Activated naive CD4-positive, alpha-beta T cell treated with anti-CD3 and anti-CD28 coated beads for 36 hours (primary cell): ENCODE data around the gene PEAR1. TPM values are rescaled to one million over a fixed set of nuclear protein-coding genes. Genes with fewer than 3 reads are reported as not detected.

Experiments
- CTCF ChIA-PET: fragments of 350-600 bp; sonication (Branson Sonifier 250); formaldehyde crosslinking; loops from one replicate; lab custom pipeline; 2021; ENCODE audit warnings: antibody characterized with exemption; lab: Charles Lee
- DNase-seq: peaks from one replicate; pipeline ENCODE4 v3.0.0-alpha.2; 2020
- H3K27ac Mint-ChIP-seq: one replicate; pipeline ENCODE4 v1.8.0; 2021; ENCODE audit warnings: mild to moderate bottlenecking, mixed read lengths
- H3K27me3 Mint-ChIP-seq: one replicate; pipeline ENCODE4 v1.8.0; 2021; ENCODE audit warnings: low read depth, mixed read lengths
- H3K36me3 Mint-ChIP-seq: one replicate; pipeline ENCODE4 v1.8.0; 2021; ENCODE audit warnings: low read depth, mixed read lengths
- H3K4me1 Mint-ChIP-seq: one replicate; pipeline ENCODE4 v1.8.0; 2021; ENCODE audit warnings: low read depth, mixed read lengths
- H3K4me3 Mint-ChIP-seq: one replicate; pipeline ENCODE4 v1.8.0; 2021; ENCODE audit warnings: mild to moderate bottlenecking, moderate library complexity, mixed read lengths
- H3K9me3 Mint-ChIP-seq: one replicate; pipeline ENCODE4 v1.8.0; 2021; ENCODE audit warnings: mixed read lengths
- intact Hi-C: fragments of 100-400 bp; cut with micrococcal nuclease; formaldehyde crosslinking; loops from one replicate; pipeline ENCODE4 v1.15.1; 2023
- total RNA-seq, 2 experiments: library from RNA; stranded (reverse); gene quantifications; one replicate each; pipeline ENCODE4 v1.2.3, GENCODE V29; 2021

Gene PEAR1
- total RNA-seq, 2 experiments from 2014 or later, result not detected

DNA sequence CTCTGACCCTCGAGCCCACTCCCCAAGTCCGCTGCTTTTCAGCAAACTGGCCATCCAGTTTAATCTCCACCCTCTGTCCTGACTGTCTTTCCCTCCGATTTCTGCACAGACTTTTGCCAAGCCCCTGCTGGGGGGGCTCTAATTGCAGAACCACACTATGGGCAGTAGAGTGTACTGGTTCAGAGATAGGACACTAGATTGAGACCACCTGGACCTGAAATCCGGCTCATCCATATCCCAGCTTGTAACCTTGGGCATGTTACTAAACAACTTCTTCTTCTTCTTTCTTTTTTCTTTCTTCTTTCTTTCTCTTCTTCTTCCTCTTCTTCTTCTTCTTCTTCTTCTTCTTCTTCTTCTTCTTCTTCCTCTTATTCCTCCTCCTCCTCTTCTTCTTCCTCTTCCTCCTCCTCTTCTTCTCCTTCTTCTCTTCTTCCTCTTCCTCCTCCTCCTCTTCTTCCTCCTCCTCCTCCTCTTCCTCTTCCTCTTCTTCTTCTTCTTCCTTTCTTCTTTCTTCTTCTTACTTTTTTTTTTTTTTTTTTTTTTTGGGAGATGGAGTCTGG is 34.6 kb downstream of the PEAR1 start:
- H3K4me1 Mint-ChIP-seq, result peaks cover 14% of the 10 kb centered on the region
- CTCF ChIA-PET, result interaction anchor here (0.7 to 6.9 kb wide), 15 partner anchors 8 to 301 kb away, joined by 3 to 79 read pairs (median 5); partner anchors contain the start of genes NTRK1 and PEAR1
- no peaks in the 10 kb centered on the region for H3K9me3 Mint-ChIP-seq
- H3K27ac Mint-ChIP-seq, result no peak overlapping the region
- no peak for DNase-seq
- H3K4me3 Mint-ChIP-seq, result no peak overlapping the region
- H3K27me3 Mint-ChIP-seq, result peaks cover 71% of the 10 kb centered on the region
- no peaks in the 10 kb centered on the region for H3K36me3 Mint-ChIP-seq
- intact Hi-C loops, result no loop called here

DNA sequence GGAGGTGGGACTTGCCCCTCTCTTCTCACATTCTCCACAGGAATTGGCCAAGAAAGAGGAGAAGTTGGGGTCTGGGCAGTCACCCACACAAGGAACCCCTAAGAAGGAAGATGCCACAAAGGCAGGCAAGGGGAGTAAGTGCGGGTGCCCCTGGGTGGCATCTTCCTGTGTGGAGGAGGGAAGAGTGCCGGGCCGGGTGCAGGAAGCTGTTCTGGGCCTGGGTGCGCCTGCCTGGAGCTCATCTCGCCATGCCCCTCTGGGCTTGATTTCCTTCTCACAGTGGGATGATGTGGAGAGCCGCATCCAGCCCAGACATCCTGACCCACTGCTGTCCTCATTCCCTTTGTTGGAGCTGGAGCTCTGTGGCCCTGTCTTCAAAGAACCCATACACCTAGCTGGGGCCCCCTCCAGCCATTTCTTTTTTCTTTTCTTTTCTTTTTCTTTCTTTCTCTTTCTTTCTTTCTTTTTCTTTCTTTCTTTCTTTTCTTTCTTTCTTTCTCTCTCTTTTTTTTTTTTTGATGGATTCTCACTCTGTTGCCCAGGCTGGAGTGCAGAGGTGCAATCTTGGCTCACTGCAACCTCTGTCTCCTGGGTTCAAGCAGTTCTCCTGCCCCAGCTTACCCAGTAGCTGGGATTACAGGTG is 36.2 kb downstream of the PEAR1 start:
- intact Hi-C loops, result no loop called here

DNA sequence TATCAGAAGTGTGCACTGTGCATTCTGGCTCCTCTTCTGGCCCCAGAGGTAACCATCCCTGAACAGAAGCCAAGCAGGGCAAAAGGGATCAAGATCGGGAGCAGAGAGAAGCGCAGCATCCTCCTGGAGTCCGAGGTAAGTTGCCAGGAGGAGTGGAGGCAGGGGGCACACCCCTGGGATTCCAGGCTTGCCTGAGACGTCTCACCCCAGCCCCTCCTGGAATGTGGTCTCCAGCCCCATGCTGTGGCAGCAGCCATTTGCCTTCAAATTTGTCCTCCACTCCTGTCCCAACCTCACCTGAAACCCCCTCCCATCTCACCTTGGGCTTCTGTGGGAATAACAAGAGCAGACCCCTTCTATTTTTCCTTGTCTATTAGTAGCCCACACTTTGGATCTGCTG is 37.0 kb downstream of the PEAR1 start:
- no peaks in the 10 kb centered on the region for H3K36me3 Mint-ChIP-seq
- peaks cover 53% of the 10 kb centered on the region for H3K27me3 Mint-ChIP-seq
- H3K9me3 Mint-ChIP-seq, result no peaks in the 10 kb centered on the region
- no peak overlapping the region for H3K4me3 Mint-ChIP-seq
- DNase-seq, result no peak
- CTCF ChIA-PET, result interaction anchor here (6.9 kb wide), 1 partner anchor 38 kb away, joined by 79 read pairs; the partner anchor contains the start of gene PEAR1
- H3K4me1 Mint-ChIP-seq, result peaks cover 10% of the 10 kb centered on the region
- H3K27ac Mint-ChIP-seq, result no peak overlapping the region
- intact Hi-C loops, result no loop called here

More for the DNA sequence above, 36.2 kb downstream of the PEAR1 start:
- DNase-seq, result no peak
- H3K27me3 Mint-ChIP-seq, result peaks cover 60% of the 10 kb centered on the region
- CTCF ChIA-PET, result interaction anchor here (0.8 to 6.9 kb wide), 3 partner anchors 31 to 70 kb away, joined by 3 to 79 read pairs (median 9); partner anchors contain the start of genes NTRK1 and PEAR1
- H3K9me3 Mint-ChIP-seq, result no peaks in the 10 kb centered on the region
- no peak overlapping the region for H3K4me3 Mint-ChIP-seq
- no peak overlapping the region for H3K27ac Mint-ChIP-seq
- H3K36me3 Mint-ChIP-seq, result no peaks in the 10 kb centered on the region
- peaks cover 10% of the 10 kb centered on the region for H3K4me1 Mint-ChIP-seq

DNA sequence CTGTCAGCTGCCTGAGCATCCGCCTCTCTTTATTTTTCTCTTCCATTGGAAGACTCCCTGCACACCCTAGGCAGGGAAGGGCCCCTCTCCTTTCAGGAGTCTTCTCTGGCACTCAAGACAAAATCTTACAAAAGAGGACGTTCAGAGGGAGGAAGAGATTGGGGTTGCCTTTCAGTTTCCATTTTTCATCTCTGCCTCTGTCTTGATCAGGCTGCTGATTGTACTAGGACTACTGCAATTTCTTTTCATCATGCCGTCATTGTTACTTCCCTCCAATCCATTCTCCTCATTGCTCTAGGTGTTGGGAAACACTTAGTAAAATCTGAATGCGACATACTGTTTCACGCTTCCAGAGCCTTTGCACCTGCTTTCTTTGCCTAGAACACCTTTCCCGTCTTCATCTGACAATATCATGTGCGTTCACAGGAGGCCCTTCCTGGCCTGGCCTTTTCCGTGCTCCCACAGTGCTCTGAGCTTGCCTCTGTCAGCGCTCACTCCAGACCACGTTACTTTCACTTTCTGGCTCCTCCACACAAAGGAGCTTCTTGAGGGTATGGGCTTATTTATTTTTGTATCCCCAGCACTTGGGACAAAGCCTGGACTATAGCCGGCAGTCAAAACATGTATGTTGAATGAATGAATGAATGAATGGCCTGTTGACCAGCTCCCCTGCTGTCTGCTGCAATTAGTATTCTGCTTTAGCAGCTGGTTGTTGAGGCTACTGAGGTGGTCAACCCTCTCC is 37.9 kb downstream of the PEAR1 start:
- Mint-ChIP-seq H3K4me1 (peaks cover 10% of the 10 kb centered on the region), H3K36me3 (no peaks in the 10 kb centered on the region), H3K27ac (no peak overlapping the region), H3K9me3 (no peaks in the 10 kb centered on the region), H3K27me3 (peaks cover 44% of the 10 kb centered on the region), H3K4me3 (no peak overlapping the region)
- CTCF ChIA-PET, result interaction anchor here (1.0 to 3.1 kb wide), 4 partner anchors 18 to 123 kb away, joined by 4 to 15 read pairs (median 4); no protein-coding TSS in a partner anchor
- intact Hi-C loops, result no loop called here
- no peak for DNase-seq

DNA sequence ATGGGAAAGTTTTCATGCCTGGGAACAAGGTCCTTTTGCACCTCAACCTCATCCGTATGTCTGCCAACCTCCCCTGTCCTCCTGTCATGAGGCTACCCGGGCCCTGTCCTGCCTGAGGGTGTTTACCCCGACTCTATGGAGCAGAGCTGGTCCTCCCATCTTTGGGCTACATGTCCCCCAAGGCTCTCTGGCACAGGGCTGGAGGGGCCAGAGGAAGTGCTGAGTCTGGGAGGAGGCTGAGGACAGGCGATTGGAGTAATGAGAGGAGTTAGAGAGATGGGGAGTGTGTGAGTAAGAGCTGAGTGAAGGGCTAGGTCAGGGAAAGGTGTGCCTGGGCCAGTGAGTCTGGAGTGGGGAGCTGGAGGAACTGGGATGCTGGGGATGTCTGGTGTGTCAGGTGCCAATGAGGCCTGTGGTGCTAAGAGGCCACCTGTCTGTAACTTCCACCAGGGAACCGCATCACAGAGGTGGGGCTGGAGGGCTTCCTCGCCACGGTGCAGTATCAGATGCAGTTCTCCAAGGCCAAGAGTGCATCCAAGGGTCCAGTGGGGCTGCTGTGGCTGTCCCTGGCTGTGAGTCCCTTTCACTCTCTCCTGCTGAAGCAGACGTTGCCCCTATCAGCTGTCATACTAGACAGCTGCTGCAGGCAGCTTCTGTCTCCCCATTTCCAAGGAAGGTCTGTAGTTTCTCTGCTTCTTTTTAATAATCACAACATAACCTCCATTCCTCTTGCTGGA is 38.6 kb downstream of the PEAR1 start:
- Mint-ChIP-seq H3K4me1 (peaks cover 6% of the 10 kb centered on the region), H3K27ac (no peak overlapping the region), H3K36me3 (no peaks in the 10 kb centered on the region), H3K4me3 (no peak overlapping the region), H3K9me3 (no peaks in the 10 kb centered on the region), H3K27me3 (peaks cover 36% of the 10 kb centered on the region)
- intact Hi-C loops, result no loop called here
- DNase-seq, result no peak
- CTCF ChIA-PET, result interaction anchor here (1.0 to 3.1 kb wide), 4 partner anchors 18 to 122 kb away, joined by 4 to 15 read pairs (median 4); no protein-coding TSS in a partner anchor

DNA sequence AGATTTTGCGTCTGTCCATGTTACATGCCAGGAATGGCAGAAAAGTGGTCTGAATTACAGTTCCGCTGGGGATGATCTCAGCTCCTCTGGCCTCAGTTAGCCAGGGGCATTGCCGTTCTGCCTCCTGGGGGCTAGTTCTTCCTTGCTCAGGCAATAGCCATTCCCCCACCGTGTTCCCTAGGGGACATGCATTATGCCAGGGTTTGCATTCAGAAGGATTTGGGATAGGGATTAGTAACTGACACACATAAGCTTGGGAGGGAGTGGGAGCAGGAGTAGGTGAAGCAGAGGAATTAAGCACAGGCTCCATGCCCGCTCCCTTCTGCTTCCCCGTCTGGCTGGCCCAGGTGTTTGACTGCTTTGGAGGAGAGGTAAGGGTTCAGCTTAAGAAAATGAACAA is 39.6 kb downstream of the PEAR1 start:
- Mint-ChIP-seq H3K27ac (no peak overlapping the region), H3K36me3 (no peaks in the 10 kb centered on the region), H3K27me3 (peaks cover 29% of the 10 kb centered on the region), H3K9me3 (no peaks in the 10 kb centered on the region), H3K4me3 (no peak overlapping the region), H3K4me1 (no peaks in the 10 kb centered on the region)
- CTCF ChIA-PET, result interaction anchor here (3.1 kb wide), 1 partner anchor 21 kb away, joined by 15 read pairs; no protein-coding TSS in a partner anchor
- no peak for DNase-seq
- intact Hi-C loops, result no loop called here

DNA sequence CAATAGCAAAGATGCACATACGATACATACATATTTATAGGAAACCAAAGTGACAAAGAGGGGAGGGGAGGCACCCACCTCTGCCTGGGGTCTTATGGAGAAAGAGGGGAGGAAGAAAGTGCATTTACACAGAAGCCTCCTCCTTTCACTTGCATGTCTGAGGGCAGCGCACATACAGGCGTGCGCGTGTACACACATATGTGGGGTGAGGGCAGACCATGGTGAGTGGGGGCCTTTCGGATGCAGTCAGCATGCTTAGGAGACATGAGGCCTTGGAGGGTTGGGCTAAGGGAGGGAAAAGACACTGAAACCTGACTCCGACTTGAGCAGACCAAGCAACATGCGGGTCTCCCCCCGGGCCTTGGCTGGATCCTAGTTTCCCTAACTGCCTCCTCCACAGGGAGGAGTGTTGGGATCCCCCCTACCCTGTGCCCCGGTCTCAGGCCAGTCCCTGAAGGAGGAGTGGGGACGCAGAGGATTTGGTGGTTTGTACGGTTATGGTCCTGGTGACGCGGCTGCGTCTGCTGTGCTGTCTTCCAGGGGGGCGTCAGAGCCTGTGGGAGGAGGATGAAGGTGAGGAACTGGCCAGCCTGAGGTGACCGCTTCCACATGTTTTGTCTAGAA is 42.1 kb downstream of the PEAR1 start:
- Mint-ChIP-seq H3K27ac (no peak overlapping the region), H3K9me3 (no peaks in the 10 kb centered on the region)
- CTCF ChIA-PET, result interaction anchor here (1.5 kb wide), 1 partner anchor 97 kb away, joined by 4 read pairs; no protein-coding TSS in a partner anchor

DNA sequence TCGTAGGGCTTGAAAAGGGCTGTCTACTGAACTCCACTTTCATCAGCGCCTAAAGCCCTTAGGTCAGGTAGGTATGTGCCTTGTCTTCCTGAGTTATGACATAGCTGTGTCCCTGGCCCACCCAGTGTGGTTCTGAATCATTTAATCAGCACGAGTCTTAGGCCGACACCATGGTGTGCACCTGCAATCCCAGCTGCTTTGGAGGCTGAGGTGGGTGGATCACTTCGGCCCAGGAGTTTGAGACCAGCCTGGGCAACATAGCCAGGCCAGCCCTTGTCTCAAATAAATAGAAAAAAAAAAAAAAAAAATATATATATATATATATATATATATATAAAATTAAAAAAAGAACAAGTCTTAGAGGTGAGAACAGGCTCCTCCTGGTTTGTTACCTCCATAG is 42.7 kb downstream of the PEAR1 start:
- H3K27ac Mint-ChIP-seq, result no peak overlapping the region
- intact Hi-C loops, result no loop called here
- H3K36me3 Mint-ChIP-seq, result peaks cover 4% of the 10 kb centered on the region
- CTCF ChIA-PET, result interaction anchor here (1.5 to 1.6 kb wide), 4 partner anchors 8 to 97 kb away, joined by 3 to 4 read pairs (median 4); no protein-coding TSS in a partner anchor
- DNase-seq, result no peak
- no peak overlapping the region for H3K4me3 Mint-ChIP-seq
- peaks cover 6% of the 10 kb centered on the region for H3K27me3 Mint-ChIP-seq
- H3K4me1 Mint-ChIP-seq, result no peaks in the 10 kb centered on the region
- no peaks in the 10 kb centered on the region for H3K9me3 Mint-ChIP-seq

More for the DNA sequence above, 42.1 kb downstream of the PEAR1 start:
- Mint-ChIP-seq H3K4me3 (no peak overlapping the region), H3K4me1 (no peaks in the 10 kb centered on the region), H3K36me3 (peaks cover 4% of the 10 kb centered on the region), H3K27me3 (peaks cover 12% of the 10 kb centered on the region)
- intact Hi-C loops, result no loop called here
- DNase-seq, result no peak

DNA sequence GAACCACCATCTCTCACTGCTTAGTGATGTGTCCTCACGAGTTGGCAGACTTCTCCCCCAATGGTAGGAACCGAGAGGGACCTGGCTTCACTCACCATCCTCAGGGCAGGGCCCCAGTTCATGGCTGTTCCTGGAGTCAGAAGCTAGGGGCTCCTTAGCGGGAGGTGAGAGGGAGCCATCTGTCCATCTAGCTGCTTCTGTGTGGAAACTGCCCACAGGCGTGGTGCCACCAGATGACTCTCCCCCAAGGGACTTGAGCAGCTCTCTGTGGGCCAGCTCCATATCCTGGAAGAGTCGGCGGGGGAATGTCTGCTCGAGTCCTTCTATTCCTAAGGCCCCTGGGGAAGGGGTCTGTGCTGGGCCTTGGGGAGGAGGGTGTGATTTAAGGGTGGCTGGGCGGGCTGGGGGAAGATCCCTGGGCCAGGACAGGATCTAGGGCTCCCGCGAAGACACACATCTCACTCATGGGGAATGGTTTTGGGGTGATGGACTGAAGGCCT is 43.3 kb downstream of the PEAR1 start:
- Mint-ChIP-seq H3K27ac (no peak overlapping the region), H3K4me1 (no peaks in the 10 kb centered on the region), H3K9me3 (no peaks in the 10 kb centered on the region), H3K27me3 (peaks cover 2% of the 10 kb centered on the region), H3K36me3 (peaks cover 4% of the 10 kb centered on the region), H3K4me3 (no peak overlapping the region)
- CTCF ChIA-PET, result interaction anchor here (0.5 to 1.6 kb wide), 5 partner anchors 9 to 309 kb away, joined by 3 to 5 read pairs (median 4); no protein-coding TSS in a partner anchor
- intact Hi-C loops, result no loop called here
- DNase-seq, result no peak

DNA sequence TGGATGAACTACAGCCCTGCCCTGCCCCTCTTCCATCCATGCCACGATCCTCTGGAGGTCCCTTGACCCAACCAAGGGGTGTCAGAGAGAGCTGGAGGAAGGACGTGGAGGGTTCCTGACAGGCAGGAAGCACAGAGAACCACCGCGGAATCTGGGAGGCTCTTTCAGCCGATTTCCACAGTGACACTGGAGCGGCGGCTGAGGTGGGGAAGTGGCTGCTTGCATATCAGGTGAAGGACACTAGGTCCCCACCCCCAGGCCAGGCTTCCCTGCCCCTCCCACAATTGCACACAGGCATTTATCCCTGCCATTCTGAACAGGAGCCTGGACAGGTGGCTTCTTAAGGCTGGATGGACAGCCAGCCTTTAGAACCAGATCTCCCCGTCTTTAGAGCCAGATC is 44.4 kb downstream of the PEAR1 start:
- CTCF ChIA-PET, result interaction anchor here (0.8 to 1.5 kb wide), 4 partner anchors 10 to 48 kb away, joined by 3 read pairs; no protein-coding TSS in a partner anchor
- no peak for DNase-seq
- no peak overlapping the region for H3K27ac Mint-ChIP-seq
- H3K36me3 Mint-ChIP-seq, result peaks cover 4% of the 10 kb centered on the region
- no peaks in the 10 kb centered on the region for H3K27me3 Mint-ChIP-seq
- intact Hi-C loops, result no loop called here
- H3K4me3 Mint-ChIP-seq, result no peak overlapping the region
- no peaks in the 10 kb centered on the region for H3K9me3 Mint-ChIP-seq
- no peaks in the 10 kb centered on the region for H3K4me1 Mint-ChIP-seq

DNA sequence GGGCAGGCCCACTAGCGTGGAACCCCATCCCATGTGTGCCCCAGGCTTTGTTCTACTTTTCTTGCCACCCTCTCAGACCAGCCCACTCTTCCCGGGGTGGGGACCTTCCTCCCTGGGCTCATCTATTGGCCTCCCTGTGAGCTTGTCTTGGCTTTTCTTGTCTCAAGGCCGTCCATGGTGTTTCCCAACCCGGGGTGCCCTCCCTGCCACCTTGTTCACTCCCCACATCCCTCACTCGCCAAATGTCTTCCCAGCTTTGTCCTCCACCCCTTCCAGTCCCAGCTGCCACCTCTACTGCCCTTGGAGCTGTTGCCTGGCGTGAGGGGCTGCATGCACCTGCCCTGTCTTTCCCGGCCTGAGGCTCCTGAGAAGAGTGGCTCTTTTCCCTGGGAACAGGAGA is 45.3 kb downstream of the PEAR1 start:
- Mint-ChIP-seq H3K27me3 (no peaks in the 10 kb centered on the region), H3K4me3 (no peak overlapping the region), H3K27ac (no peak overlapping the region), H3K9me3 (no peaks in the 10 kb centered on the region), H3K36me3 (peaks cover 4% of the 10 kb centered on the region), H3K4me1 (no peaks in the 10 kb centered on the region)
- intact Hi-C loops, result no loop called here
- CTCF ChIA-PET, result interaction anchor here (0.9 kb wide), 1 partner anchor 28 kb away, joined by 3 read pairs; no protein-coding TSS in a partner anchor
- DNase-seq, result no peak
